ENCODE results near the gene ALOXE3.

ALOXE3 gene

DNA sequence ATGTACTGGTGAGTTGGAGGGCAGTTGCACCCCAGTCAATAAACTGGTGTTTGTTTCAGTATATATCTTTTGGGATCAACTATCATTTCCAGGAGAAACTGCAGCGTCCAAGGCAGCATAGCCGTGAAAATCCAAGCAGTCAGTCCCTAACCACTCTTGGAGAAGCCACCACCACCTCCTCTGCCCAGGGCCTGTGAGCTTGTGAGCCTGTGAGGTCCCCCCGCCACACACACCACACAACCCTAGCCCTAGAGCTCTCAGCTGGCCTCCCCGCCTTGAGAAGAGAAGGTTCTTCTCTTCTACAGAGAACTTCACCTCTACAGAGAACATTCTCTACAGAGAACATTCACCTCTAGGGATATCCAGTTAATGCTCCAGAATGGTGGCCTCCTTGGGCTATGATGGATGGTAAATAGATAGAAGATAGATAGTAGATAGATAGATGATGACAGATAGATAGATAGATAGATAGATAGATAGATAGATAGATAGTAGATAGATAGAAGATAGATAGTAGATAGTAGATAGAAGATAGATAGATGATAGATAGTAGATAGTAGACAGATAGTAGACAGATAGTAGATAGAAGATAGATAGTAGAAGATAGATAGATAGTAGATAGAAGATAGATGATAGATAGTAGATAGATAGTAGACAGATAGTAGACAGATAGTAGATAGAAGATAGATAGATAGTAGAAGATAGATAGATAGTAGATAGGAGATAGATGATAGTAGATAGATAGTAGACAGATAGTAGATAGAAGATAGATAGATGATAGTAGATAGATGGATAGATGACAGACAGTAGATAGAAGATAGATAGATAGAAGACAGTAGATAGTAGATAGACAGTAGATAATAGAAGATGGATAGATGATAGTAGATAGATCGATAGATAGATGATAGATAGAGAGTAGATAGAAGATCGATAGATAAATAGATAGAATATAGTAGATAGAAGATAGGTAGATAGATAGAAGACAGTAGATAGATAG is 65.8 kb downstream of the ALOXE3 start (continued):
- TF ChIP-seq, protein P1, sequence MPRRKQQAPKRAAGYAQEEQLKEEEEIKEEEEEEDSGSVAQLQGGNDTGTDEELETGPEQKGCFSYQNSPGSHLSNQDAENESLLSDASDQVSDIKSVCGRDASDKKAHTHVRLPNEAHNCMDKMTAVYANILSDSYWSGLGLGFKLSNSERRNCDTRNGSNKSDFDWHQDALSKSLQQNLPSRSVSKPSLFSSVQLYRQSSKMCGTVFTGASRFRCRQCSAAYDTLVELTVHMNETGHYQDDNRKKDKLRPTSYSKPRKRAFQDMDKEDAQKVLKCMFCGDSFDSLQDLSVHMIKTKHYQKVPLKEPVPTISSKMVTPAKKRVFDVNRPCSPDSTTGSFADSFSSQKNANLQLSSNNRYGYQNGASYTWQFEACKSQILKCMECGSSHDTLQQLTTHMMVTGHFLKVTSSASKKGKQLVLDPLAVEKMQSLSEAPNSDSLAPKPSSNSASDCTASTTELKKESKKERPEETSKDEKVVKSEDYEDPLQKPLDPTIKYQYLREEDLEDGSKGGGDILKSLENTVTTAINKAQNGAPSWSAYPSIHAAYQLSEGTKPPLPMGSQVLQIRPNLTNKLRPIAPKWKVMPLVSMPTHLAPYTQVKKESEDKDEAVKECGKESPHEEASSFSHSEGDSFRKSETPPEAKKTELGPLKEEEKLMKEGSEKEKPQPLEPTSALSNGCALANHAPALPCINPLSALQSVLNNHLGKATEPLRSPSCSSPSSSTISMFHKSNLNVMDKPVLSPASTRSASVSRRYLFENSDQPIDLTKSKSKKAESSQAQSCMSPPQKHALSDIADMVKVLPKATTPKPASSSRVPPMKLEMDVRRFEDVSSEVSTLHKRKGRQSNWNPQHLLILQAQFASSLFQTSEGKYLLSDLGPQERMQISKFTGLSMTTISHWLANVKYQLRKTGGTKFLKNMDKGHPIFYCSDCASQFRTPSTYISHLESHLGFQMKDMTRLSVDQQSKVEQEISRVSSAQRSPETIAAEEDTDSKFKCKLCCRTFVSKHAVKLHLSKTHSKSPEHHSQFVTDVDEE (CRISPR knock-in tag; IDR thresholded peaks at IDR 0.05): no peak
- TF ChIP-seq TCF4 (CRISPR knock-in tag; IDR thresholded peaks at IDR 0.05; ENCODE audit: borderline replicate concordance): no peak
- TF ChIP-seq BACH2 (CRISPR knock-in tag; IDR thresholded peaks at IDR 0.05; ENCODE audit: borderline replicate concordance): no peak
- TF ChIP-seq ZC3H10 (CRISPR knock-in tag; IDR thresholded peaks at IDR 0.05): no peak
- TF ChIP-seq ZNF8 (CRISPR knock-in tag; IDR thresholded peaks at IDR 0.05): no peak

DNA sequence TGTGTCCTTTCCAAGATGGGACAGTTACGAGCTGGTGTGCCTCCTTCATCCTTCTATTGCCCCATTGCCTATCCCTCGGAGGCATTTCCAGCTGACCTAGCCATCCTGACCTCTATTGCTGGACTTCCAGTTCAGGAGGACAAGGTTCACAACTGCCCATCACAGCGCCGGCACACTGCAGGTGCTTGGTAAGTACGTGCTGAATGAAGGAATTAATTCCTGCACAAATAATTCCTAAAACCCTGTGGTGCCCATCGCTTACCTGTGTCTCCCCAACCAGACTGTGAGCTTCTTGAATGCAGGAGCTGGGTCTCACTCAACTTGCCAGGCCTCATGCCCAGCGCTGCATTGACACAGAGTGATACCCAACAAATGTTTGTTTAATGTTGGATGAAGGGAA is 66.5 kb downstream of the ALOXE3 start:
- TF ChIP-seq ZC3H10 (CRISPR knock-in tag; IDR thresholded peaks at IDR 0.05) (no peak), PPARA (CRISPR knock-in tag; IDR thresholded peaks at IDR 0.05; ENCODE audit: borderline replicate concordance) (no peak)
- no peak for ATAC-seq

DNA sequence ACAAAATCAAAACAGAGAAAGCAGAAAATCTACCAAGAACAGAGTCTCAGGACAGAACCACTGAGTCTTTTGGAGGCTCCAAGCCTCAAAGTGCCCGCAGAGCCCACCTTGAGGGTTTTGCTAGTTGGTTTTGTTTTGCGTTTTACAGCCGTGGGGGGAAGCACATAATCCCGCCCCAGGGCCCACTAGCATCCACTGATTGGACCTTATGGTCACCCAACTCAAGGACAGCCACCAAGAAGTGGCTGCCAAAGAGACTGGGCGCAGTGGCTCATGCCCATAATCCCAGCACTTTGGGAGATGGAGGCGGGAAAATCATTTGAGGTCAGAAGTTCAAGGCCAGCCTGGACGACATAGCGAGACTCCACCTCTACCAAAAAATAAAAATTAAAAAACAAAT is 69.6 kb downstream of the ALOXE3 start:
- TF ChIP-seq ESRRG (CRISPR knock-in tag; IDR thresholded peaks at IDR 0.05) (no peak), ZFP3 (CRISPR knock-in tag; IDR thresholded peaks at IDR 0.05) (no peak), BACH2 (CRISPR knock-in tag; IDR thresholded peaks at IDR 0.05; ENCODE audit: borderline replicate concordance) (no peak), CSDC2 (CRISPR knock-in tag; IDR thresholded peaks at IDR 0.05) (no peak), ZC3H10 (CRISPR knock-in tag; IDR thresholded peaks at IDR 0.05) (no peak), SNAI2 (CRISPR knock-in tag; IDR thresholded peaks at IDR 0.05) (no peak), ARNTL (CRISPR knock-in tag; IDR thresholded peaks at IDR 0.05; ENCODE audit: borderline replicate concordance, low read depth) (no peak), ZFP30 (CRISPR knock-in tag; IDR thresholded peaks at IDR 0.05) (no peak), TOX (CRISPR knock-in tag; IDR thresholded peaks at IDR 0.05; ENCODE audit: borderline replicate concordance) (no peak), ZNF8 (CRISPR knock-in tag; IDR thresholded peaks at IDR 0.05) (no peak)
- TF ChIP-seq, protein P2, sequence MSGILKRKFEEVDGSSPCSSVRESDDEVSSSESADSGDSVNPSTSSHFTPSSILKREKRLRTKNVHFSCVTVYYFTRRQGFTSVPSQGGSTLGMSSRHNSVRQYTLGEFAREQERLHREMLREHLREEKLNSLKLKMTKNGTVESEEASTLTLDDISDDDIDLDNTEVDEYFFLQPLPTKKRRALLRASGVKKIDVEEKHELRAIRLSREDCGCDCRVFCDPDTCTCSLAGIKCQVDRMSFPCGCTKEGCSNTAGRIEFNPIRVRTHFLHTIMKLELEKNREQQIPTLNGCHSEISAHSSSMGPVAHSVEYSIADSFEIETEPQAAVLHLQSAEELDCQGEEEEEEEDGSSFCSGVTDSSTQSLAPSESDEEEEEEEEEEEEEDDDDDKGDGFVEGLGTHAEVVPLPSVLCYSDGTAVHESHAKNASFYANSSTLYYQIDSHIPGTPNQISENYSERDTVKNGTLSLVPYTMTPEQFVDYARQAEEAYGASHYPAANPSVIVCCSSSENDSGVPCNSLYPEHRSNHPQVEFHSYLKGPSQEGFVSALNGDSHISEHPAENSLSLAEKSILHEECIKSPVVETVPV (CRISPR knock-in tag; IDR thresholded peaks at IDR 0.05): no peak
- TF ChIP-seq, protein P3, sequence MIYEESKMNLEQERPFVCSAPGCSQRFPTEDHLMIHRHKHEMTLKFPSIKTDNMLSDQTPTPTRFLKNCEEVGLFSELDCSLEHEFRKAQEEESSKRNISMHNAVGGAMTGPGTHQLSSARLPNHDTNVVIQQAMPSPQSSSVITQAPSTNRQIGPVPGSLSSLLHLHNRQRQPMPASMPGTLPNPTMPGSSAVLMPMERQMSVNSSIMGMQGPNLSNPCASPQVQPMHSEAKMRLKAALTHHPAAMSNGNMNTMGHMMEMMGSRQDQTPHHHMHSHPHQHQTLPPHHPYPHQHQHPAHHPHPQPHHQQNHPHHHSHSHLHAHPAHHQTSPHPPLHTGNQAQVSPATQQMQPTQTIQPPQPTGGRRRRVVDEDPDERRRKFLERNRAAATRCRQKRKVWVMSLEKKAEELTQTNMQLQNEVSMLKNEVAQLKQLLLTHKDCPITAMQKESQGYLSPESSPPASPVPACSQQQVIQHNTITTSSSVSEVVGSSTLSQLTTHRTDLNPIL (CRISPR knock-in tag; IDR thresholded peaks at IDR 0.05; ENCODE audit: low read depth): no peak
- TF ChIP-seq, protein P4, sequence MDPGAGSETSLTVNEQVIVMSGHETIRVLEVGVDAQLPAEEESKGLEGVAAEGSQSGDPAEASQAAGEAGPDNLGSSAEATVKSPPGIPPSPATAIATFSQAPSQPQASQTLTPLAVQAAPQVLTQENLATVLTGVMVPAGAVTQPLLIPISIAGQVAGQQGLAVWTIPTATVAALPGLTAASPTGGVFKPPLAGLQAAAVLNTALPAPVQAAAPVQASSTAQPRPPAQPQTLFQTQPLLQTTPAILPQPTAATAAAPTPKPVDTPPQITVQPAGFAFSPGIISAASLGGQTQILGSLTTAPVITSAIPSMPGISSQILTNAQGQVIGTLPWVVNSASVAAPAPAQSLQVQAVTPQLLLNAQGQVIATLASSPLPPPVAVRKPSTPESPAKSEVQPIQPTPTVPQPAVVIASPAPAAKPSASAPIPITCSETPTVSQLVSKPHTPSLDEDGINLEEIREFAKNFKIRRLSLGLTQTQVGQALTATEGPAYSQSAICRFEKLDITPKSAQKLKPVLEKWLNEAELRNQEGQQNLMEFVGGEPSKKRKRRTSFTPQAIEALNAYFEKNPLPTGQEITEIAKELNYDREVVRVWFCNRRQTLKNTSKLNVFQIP (CRISPR knock-in tag; IDR thresholded peaks at IDR 0.05; ENCODE audit: borderline replicate concordance, low read depth): no peak
- ATAC-seq: no peak

DNA sequence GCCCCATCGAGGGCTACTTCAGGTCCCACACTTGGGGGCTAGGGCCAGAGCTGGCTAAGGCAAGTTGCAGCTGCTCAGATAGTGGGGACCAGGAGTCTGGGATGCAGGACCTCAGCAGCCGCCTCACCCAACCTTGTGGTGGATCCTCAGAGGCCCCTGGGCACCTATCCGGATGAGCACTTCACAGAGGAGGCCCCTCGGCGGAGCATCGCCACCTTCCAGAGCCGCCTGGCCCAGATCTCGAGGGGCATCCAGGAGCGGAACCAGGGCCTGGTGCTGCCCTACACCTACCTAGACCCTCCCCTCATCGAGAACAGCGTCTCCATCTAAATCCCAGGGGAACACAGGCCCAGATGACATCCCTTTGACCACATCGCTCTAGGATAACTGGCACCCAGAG is 70.1 kb downstream of the ALOXE3 start:
- ATAC-seq: no peak
- TF ChIP-seq BACH2 (CRISPR knock-in tag; IDR thresholded peaks at IDR 0.05; ENCODE audit: borderline replicate concordance) (no peak), ZFP30 (CRISPR knock-in tag; IDR thresholded peaks at IDR 0.05) (no peak), ZC3H10 (CRISPR knock-in tag; IDR thresholded peaks at IDR 0.05) (no peak), ZNF8 (CRISPR knock-in tag; IDR thresholded peaks at IDR 0.05) (no peak), TCF4 (CRISPR knock-in tag; IDR thresholded peaks at IDR 0.05; ENCODE audit: borderline replicate concordance) (no peak), TOX (CRISPR knock-in tag; IDR thresholded peaks at IDR 0.05; ENCODE audit: borderline replicate concordance) (no peak), OSR1 (CRISPR knock-in tag; IDR thresholded peaks at IDR 0.05) (no peak), ARNTL (CRISPR knock-in tag; IDR thresholded peaks at IDR 0.05; ENCODE audit: borderline replicate concordance, low read depth) (no peak), ZFP3 (CRISPR knock-in tag; IDR thresholded peaks at IDR 0.05) (no peak), ZNF565 (CRISPR knock-in tag; conservative IDR thresholded peaks at IDR 0.05; ENCODE audit: low read depth) (no peak), ISL1 (CRISPR knock-in tag; IDR thresholded peaks at IDR 0.05) (no peak), GLIS3 (CRISPR knock-in tag; IDR thresholded peaks at IDR 0.05) (no peak), ZNF70 (CRISPR knock-in tag; IDR thresholded peaks at IDR 0.05) (no peak), PPARA (CRISPR knock-in tag; IDR thresholded peaks at IDR 0.05; ENCODE audit: borderline replicate concordance) (no peak)
- TF ChIP-seq, protein P2 (CRISPR knock-in tag; IDR thresholded peaks at IDR 0.05): no peak
- TF ChIP-seq, protein P3 (CRISPR knock-in tag; IDR thresholded peaks at IDR 0.05; ENCODE audit: low read depth): no peak

All from SK-N-SH treated with all-trans-retinoic acid at 6 μM for 48 hours (cell line).